NCI-H2171 (cell line): ENCODE measurements around the gene IL34.
"Not testable (repeated sequence)": the region's sequence is repeated elsewhere in the genome, so short reads cannot be mapped to it uniquely, and the experiment has no call there.

Experiments used
- DNase-seq: peaks from one replicate; lab custom pipeline; 2025; lab: John Stamatoyannopoulos, UW

Gene IL34

GRCh38 chr16:70658921-70659320, 12.6 kb downstream of the IL34 start:
- no peak for DNase-seq

- DNase-seq: no peak
These were observed 13.2 kb downstream of the IL34 start for GRCh38 chr16:70659546-70659945.

GRCh38 chr16:70659953-70660671, 13.8 kb downstream of the IL34 start:
- DNase-seq: no peak

GRCh38 chr16:70660672-70661350, 14.5 kb downstream of the IL34 start:
- DNase-seq: no peak

GRCh38 chr16:70661534-70661917, 15.2 kb downstream of the IL34 start:
- DNase-seq: no peak

GRCh38 chr16:70661918-70662641, 15.7 kb downstream of the IL34 start:
- DNase-seq: no peak

- DNase-seq: no peak
These were observed 16.7 kb downstream of the IL34 start for GRCh38 chr16:70662991-70663523.

GRCh38 chr16:70663524-70664324, 17.4 kb downstream of the IL34 start:
- DNase-seq: no peak

- no peak for DNase-seq
These were observed 18.2 kb downstream of the IL34 start for GRCh38 chr16:70664325-70665112.

GRCh38 chr16:70665113-70665694, 18.8 kb downstream of the IL34 start:
- DNase-seq: no peak

- no peak for DNase-seq
These were observed 19.7 kb downstream of the IL34 start for GRCh38 chr16:70665806-70666735.

- DNase-seq: no peak
These were observed 23.8 kb downstream of the IL34 start for GRCh38 chr16:70670175-70670574.

- not testable (repeated sequence) for DNase-seq
These were observed 24.6 kb downstream of the IL34 start for GRCh38 chr16:70670938-70671337.

- no peak for DNase-seq
These were observed 28.1 kb downstream of the IL34 start for GRCh38 chr16:70674221-70675014.

- DNase-seq: no peak
These were observed 29.6 kb downstream of the IL34 start for GRCh38 chr16:70675851-70676513.

GRCh38 chr16:70676675-70677498, 30.5 kb downstream of the IL34 start:
- no peak for DNase-seq

GRCh38 chr16:70677499-70678120, 31.3 kb downstream of the IL34 start:
- DNase-seq: no peak
